ENCODE measurements around the gene PEX11G.

The PEX11G gene

DNA sequence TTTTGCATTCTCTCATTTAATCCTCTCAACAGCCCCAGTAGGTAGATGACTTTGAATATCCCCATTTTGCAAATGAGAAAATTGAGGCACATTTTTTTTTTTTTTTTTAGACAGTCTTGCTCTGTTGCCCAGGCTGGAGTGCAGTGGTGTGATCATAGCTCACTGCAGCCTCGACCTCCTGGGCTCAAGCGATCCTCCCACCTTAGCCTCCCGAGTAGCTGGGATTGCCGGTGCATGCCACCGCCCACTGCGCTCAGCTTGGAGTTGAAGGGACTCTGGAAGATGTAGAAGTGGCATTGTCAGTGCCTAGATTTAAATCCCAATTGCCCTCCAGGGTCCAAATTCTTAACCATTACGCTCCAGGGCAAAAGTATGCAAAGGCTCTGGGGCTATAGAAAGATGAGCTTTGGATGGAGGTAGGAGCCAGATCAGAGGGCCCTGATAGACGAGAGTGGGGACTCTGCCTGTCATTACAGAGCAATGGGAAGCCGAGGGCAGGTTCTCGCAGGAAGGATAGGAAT, 32.8 kb upstream of the PEX11G start:
- no peak for DNase-seq (ENCODE audit: low spot score)

DNA sequence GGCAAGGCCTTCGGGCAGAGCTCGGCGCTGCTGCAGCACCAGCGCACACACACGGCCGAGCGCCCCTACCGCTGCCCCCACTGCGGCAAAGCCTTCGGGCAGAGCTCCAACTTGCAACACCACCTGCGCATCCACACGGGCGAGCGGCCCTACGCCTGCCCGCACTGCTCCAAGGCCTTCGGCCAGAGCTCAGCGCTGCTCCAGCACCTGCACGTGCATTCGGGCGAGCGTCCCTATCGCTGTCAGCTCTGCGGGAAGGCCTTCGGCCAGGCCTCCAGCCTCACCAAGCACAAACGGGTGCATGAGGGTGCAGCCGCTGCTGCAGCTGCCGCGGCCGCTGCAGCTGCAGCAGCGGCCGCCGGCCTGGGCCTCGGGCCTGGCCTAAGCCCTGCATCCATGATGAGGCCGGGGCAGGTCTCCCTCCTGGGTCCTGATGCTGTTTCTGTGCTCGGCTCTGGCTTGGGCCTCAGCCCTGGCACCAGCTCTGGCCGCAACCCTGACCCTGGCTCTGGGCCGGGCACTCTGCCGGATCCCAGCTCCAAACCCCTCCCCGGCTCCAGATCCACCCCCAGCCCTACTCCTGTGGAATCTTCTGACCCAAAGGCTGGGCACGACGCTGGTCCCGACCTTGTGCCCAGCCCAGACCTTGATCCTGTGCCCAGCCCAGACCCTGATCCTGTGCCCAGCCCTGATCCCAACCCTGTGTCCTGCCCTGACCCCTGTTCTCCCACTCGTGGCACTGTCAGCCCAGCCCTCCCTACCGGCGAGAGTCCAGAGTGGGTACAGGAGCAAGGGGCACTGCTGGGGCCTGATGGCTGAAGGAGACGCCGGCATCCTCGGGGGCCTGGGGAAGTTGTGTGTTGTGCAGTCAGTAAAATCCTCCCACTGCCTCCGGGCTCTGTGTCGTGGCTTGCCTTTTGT, 31.6 kb upstream of the PEX11G start:
- DNase-seq (ENCODE audit: low spot score) = no peak

DNA sequence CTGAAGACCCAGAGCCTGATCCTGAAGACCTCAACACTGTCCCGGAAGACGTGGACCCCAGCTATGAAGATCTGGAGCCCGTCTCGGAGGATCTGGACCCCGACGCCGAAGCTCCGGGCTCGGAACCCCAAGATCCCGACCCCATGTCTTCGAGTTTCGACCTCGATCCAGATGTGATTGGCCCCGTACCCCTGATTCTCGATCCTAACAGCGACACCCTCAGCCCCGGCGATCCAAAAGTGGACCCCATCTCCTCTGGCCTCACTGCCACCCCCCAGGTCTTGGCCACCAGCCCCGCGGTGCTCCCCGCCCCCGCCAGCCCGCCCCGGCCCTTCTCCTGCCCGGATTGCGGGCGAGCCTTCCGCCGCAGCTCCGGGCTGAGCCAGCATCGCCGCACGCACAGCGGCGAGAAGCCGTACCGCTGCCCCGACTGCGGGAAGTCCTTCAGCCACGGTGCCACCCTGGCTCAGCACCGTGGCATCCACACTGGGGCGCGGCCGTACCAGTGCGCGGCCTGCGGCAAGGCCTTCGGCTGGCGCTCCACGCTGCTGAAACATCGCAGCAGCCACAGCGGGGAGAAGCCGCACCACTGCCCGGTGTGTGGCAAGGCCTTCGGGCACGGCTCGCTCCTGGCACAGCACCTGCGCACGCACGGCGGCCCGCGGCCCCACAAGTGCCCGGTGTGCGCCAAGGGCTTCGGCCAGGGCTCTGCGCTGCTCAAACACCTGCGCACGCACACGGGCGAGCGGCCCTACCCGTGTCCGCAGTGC, 30.7 kb upstream of the PEX11G start:
- DNase-seq (ENCODE audit: low spot score) = no peak

DNA sequence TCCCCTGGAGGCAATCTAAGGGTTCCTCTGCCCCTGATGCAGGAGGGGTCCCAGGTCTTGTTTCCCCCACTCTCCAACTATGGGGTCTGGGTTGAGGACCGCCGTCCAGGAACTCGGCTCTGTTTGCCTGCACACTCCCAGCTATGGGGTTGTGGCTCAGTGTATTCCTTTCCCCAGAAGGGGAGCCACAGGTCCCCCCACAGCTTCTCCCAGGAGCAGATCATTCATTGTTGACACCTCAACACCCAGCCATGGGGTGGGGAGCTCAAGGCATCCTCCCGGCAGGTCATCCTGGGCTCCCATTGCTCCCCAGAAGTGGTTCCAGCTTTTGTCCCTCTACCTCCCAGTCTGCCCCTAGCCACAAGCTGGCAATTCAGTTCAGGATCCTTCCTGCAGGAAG, 28.0 kb upstream of the PEX11G start:
- DNase-seq (ENCODE audit: low spot score) = no peak

DNA sequence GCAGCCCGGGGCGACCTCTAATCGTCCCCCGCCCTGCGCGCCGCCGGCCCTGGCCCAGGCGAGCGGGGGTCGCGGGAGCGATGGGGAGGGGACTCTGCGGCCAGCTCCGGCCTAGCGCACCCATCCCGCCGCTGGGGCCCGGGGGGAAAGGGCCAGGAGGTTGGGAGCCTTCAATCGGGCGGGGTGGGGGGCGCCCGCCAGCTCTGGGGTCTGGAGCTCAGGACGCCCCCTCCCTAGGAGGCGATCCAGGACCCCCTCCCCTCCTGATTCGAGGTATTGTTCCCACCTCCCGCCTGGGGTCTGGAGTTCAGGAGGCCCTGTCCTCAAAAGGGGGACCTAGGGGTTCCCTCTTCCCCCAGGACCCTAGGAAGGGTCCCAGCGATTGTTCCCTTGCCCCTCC, 27.5 kb upstream of the PEX11G start:
- no peak for DNase-seq (ENCODE audit: low spot score)

DNA sequence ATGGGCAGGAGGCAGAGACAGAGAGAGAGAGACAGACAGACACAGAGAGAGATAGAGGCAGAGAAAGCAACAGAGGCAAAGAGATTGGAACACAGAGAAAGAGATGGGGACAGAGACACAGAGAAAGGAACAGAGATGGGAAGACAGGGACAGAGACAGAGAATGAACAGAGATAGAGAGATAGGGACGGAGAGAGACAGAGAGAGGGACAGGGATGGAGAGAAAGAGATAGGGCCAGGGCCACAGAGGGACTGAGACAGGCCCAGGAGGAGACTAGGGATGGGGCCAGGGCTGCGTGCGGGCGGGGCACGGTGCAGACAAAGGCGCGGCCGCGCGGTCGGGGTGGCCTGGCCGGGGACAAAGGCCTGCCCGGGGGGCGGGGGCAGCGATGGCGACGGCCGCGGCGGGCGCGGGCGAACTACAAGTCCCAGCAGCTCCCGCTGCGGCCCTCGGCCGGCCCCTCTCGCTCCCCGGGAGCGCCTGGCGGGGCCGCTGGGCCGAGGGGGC, 26.9 kb upstream of the PEX11G start, which contains the start of gene ZNF358:
TSS of gene ZNF358 (plus strand) at position 459 of the 507 bp plus-strand sequence. CDS start 3,140 bp downstream, outside the sequence.
- peak; percentile 91 for DNase-seq (ENCODE audit: low spot score)

DNA sequence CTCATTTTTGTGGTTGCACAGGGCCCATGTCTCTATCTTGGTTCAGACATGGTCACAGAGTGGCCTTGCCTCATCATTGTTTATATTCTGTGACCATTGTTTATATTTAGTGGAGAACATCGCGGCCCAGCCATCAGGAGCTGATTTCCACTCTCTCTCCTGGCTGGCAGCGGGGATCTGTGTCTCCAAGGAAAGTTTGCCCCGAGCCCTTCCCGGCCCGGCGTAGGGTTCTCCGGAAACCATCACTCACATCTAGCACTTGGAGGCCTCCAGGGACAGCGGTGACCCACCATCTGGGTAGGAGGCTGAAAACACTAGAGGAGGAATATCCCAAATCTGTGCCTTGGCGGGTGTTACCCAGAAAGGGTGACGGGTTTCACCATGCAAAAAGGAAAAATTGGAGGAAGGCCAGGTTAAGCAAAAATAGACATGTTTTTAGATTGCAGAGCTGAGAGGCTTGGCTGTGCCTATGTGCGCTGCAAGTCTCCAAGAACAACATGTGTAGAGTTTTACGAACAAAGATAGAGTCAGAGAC, 26.3 kb upstream of the PEX11G start:
- peak; percentile 65 for DNase-seq (ENCODE audit: low spot score)

DNA sequence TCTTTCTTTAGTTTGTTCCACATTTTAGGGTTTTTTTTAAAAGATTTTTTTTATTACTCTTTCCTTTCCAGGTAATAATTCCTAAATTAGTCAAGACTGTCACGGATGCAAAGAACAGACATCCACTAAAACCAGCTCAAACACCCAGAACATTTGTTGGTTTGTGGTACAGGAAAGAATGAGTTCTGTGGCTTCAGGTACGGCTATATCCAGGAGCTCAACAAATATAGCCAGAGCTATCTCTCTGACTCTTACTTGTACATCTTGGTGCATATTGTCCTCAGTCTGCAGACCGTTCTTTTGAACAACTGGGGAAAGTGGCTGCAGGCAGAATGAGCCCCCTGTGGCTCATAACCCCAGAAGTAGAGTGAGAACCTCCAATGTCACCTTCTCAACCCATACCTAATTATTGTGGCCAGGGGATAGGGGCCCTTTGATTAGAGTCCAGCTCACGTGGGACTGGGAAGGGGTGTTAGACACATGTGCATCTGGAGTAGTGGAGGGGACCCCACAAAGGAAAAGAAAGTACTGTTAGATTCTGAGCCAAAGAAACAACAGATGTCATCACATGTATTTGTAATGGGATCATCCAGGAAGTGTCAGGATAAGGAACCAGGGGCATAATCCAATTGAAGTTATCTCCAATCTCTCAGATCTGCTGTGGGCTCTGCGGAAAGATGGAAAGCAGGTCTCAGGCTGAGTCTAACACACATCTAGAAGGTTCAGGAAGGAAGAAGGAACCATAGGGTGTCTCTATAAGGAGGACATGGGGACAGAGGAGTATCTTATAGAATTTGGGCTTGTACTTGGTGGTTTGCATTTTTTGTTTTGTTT, 25.2 kb upstream of the PEX11G start:
- no peak for DNase-seq (ENCODE audit: low spot score)

DNA sequence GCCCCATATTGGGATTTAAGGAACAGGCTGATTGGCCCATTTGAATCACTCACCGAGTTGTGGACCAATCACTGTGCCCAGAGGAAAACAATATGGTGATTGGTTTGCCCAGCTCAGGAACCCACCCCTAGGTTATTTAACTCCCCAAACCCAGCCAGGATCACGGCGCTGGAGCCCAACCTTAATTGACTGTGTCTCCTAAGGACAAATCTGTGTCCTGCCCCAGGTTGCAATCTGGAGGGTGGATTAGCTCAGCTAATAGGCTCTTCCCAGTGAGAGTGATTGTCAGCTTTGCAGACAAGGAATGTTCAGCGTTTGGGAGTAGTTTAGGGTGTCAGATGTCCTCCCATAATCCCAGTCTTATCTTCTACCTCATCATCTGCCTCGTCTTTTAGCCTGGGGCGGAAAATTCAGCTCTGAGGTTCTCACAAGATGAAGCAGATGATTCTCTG, 23.6 kb upstream of the PEX11G start:
- DNase-seq (ENCODE audit: low spot score) = no peak

DNA sequence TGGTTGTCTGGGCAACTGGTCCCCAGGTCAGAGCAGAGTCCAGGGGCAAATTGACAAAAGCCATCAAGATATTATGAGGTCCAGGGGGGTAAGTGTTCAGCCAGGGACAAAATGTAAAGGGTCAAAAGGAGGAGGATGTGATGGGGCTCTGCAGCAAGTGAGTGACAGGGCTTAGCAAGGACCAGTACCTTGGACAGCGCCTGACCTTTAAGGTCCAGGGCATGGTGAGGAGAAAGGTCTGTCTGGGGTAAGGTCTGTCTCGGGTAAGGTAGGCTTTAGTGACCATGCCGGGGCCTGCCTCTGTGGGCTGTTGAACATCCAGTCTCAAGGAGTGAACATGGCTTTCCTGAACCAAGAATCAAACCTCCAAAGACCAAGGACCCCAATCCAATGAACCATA, 20.8 kb upstream of the PEX11G start:
- no peak for DNase-seq (ENCODE audit: low spot score)

DNA sequence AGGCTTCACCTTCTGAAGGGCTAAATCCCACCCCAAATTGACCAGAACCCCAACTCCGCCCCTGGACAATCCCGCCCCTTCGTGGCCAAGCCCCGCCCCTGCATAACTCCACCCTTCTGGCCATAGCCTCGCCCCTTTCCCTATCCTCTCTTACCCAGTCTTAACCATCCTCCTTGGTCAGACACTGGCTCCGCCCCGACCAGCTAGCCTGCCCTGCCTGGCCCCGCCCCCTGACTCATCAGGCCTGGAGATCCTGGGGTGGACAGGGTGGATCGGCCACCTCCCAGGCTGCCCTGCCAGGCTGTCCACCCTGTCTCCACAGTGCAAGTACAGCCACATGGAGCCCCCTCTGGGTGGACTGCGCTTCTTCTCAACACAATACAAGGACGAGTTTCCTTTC, 19.0 kb upstream of the PEX11G start:
- peak; percentile 93 for DNase-seq (ENCODE audit: low spot score)

DNA sequence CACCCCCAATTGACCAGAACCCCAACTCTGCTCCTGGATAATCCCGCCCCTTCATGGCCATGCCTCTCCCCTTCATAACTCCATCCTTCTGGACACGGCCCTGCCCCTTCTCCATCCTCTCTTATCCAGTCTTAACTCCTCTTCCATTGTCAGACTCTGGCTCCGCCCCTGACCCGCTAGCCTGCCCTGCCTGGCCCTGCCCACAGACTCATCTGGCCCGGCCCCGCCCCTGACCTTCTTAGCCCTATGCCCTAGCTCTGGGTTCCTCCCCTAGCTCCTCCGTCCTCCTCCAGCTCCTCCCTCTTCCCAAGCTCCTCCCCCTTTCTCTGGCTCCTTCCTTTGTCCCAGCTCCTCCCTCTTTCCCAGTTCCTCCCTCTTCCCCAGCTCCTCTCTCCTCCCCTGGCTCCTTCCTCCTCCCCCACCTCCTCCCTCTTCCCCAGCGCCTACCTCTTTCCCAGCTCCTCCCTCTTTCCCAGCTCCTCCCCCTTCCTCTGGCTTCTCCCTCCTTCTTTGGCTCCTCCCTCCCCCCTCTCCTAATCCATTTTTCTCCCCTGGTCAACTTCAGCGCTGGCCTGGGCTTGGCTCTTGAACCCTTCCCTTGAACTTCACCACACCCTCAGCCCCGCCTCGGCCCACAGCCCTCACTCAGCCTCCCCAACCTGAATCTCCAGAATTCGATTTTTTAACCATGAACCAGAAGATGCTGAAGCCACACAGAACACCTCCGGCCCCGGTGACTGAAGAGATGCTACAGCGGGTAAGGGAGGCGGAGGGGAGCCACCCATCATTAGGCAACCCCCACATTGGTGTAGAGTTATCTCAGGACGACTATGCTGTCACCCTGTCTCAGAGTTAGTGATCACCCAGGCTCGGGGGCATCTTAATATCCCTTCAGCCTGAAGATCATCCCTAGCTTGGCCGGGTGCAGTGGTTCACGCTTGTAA, 17.8 kb upstream of the PEX11G start:
- peak; percentile 55 for DNase-seq (ENCODE audit: low spot score)

DNA sequence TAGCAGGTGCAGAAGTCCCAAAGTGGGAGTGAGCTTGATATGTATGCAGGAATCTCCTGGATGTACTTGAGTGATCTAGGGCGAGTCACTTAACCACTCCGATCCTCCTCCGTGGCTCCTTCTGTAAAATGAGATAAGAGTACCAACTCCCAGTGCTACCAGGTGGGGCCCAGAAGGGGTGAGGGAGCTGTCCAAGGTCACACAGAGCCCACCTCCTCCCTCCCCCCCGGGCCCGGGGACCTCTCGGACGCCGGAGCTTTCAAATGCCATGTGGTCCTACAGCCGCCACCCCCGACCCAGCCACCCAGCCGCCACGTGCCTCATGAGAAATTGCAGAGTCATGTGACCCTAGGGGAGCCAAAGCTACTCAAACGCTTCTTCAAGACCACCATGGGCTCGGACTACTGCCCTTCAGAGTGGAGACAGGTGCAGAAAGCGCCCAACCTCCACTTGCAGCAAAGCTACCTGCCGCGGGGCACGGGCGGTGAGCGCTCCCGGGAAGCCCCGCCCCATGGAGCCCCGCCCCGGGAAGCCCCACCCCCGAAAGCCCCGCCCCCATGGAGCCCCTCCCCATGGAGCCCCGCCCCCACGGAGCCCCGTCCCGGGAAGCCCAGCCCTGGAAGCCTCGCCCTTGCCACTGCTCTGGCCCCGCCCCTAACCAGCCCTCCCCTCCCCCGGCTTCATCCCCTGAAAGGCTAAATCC, 17.0 kb upstream of the PEX11G start:
- no peak for DNase-seq (ENCODE audit: low spot score)

DNA sequence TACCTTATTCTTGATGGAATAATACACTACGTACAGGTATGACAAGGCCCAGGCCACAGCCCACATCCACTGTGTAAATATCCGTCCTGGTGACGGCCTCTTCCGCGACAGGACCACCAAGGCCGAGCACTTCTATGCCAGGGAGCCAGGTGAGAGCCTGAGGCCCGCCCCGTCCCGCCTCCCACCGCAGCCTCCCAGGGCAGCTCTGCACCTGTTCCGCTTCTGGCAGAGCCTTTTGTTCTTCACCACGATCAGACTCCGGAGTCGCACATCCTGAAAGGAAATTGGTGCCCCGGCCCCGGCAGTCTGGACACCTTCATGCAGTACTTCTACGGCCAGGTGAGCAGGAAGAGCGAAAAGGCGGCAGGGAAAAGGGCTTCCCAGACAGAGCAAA, 16.4 kb upstream of the PEX11G start:
- DNase-seq (ENCODE audit: low spot score) = no peak

DNA sequence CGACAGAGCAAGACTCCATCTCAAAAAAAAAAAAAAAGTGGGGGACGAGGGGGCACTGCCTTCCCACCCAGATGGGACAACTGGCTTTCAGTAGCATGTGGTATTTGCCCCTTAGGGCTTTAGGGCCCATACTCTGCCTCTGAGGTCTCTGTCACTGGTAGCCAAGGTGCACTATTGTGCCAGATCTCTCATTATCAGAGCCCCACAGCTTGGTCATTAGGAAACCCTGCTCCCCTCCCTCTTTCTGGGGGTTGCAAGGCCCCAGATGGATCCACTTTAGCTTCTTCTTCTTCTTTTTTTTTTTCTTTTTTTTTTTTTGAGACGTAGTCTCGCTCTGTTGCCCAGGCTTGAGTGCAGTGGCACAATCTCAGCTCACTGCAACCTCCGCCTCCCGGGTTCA, 15.8 kb upstream of the PEX11G start:
- no peak for DNase-seq (ENCODE audit: low spot score)

DNA sequence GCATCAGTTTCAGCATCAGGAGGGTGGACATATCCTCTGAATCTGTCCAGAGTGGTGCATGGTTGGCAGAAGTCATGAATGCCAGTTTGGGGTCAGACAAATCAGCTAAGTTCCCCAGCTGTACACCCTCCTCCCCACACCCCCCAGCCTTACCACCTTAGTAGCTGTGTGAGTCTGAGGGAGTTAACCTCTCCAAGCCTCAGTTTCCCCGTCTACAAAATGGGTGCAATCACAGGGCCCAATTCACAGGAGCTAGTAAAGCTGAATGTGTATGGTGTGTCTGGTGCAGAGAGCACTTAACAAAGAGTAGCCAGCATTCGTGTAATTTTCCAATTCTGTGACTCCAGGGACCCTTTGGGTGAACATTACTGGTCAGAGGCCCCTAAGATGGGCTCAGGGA, 13.7 kb upstream of the PEX11G start:
- DNase-seq (ENCODE audit: low spot score) = no peak

DNA sequence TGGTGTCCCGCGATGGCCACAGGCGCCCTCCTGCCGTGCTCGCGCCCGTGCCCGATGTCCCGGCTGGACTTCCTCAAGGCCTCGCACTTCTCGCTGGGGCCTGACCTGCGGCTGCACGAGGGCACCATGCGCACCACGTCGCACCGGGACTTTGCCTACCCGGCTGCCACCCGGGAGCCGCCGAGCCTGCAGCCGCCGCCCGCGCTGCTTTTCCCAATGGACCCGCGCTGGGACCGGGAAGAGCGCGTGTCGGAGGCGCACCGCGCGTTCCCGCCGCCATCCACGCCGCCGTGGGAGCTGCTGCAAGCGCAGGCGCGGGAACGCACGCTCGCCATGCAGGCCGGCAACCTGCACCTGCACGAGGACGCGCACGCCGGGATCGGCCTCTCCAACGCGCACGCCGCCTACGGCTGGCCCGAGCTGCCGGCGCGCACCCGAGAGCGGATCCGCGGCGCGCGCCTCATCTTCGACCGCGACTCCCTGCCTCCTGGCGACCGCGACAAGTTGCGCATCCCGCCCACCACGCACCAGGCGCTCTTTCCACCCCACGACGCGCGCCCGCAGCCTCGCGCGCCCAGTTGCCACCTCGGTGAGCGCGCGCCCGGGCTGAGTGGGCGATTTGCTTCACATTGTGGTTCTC, 12.1 kb upstream of the PEX11G start:
- peak; percentile 57 for DNase-seq (ENCODE audit: low spot score)

DNA sequence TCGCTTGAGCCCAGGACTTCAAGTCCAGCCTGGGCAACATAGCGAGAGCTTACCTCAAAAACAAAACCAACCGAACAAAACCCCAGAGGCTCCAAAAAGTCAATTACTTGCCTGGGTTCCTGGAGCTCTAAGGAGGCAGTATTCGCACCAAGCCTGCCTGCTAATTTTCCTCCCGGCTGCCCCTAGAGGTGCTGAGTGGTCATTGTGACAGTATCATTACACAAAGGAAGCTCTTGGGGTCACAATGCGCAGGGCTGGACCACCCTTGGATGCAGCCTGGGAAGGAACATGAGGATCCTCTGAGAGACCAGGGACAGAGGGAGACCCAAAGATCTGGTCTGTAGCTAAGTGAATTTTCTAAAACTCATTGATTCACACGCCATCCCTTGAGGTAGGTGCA, 8.5 kb upstream of the PEX11G start:
- DNase-seq (ENCODE audit: low spot score) = peak; percentile 52
